HL-60/S4 treated with phorbol 12-myristate 13-acetate at 8.2 ng/mL for 4 days and 3 days (cell line): ENCODE measurements around the gene DLEU7.

ENCODE experiments used
- in situ Hi-C: fragments of 300-500 bp; cut with MboI; formaldehyde crosslinking; loops from 2 replicates; pipeline ENCODE4 v1.15.0; 2022; ENCODE audit warnings: low sequenced_read_pairs

Gene DLEU7

DNA sequence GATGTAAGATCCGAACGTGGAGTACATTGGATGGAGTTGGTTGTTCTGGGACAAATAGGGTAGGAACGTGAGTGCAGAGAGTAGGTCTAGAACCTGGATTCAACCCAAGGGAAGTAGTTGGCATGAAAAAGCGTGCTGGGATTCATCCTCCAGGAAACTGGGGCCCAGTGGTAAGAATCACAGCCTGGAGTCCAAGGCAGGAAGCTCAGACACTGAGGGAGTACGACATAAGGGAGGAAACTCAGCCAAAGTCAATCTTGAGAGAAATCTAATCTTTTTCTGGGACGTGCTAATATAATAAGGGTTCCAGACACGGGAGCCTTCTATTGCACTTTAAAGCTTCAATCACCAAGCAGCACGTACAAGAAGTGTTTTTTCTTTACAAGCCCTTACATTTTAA is 46.4 kb downstream of the DLEU7 start:
- in situ Hi-C loops = no loop called here

DNA sequence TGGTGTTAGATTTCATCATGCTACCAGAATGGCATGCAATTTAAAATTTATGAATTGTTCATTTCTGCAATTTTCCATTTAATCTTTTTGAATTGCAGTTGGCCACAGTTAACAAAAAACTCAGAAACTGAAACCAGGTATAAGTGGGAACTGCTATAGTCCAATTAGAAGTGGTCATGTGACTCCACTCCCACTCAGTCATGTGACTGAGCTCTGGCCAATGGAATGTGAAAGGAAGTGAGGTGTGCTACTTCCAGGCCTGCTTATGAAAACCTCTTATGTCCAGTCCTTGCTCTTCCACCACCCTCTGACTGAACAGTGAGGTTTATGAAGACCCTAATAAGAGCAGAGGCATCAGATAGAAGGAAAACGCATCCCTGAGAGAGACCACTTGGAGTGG is 47.0 kb downstream of the DLEU7 start:
- in situ Hi-C loops = no loop called here

DNA sequence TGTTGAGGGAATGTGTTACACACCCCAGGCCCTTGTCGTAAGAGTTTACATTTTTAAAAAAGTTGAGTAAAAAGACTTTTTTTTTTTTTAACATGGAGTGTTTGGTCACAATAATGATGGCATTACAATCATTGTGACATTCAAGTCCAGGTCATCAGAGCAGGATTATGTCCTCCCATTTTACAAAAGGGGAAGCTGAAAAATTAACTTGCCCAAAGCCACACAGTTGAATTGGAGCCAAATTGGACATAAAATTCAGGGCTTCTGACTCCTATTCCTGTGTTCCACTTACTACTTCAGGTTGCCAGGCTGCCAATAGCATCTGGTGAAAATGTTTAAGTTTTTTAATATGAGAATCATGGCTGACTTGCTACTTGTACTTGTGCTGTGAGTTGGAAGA is 49.3 kb downstream of the DLEU7 start:
- in situ Hi-C loops = no loop called here

DNA sequence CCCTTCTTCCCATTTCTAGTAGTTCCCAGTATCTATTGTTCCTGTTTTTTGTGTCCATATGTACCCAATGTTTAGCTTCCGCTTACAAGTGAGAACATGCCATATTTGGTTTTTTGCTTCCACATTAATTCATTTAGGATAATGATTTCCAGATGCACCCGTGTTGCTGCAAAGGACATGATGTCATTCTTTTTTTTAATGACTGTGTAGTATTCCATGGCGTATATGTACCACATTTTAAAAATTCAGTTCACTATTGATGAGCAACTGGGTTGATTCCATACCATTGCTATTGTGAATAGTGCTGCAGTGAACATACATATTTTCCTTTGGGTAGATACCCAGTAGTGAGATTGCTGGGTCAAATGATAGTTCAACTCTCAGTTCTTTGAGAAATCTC is 50.5 kb downstream of the DLEU7 start:
- in situ Hi-C loops = no loop called here

DNA sequence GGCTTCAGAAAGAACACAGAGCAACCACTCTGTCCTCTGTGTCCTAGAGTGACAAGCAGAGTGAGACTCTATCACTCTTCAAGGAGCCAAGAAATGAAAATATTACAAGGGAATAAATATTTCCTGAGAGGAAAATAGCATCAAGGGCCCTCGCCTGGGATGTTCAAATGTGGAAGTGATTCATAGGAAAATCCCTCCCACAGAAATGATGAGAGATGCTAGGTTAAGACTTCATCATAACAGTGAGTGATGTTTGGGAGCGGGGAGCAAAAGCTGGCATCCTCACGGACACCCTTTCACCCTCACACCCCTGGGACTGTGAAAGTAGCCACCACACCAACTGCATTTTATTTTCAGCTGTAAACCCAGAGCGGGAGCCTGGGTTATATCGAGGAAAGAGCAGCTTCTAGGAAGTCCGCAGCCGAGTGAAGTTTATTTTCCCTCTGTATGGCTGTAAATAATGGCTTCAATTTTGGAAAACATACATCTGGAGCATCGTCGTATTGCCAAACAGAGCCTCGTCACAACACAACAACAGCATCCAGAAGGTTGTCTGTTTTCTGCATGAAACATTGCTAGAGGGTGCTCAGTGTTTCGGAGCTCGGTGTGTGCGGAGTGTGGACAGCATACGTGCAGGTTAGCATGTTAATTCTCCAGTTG is 54.8 kb downstream of the DLEU7 start:
- in situ Hi-C loops = no loop called here

DNA sequence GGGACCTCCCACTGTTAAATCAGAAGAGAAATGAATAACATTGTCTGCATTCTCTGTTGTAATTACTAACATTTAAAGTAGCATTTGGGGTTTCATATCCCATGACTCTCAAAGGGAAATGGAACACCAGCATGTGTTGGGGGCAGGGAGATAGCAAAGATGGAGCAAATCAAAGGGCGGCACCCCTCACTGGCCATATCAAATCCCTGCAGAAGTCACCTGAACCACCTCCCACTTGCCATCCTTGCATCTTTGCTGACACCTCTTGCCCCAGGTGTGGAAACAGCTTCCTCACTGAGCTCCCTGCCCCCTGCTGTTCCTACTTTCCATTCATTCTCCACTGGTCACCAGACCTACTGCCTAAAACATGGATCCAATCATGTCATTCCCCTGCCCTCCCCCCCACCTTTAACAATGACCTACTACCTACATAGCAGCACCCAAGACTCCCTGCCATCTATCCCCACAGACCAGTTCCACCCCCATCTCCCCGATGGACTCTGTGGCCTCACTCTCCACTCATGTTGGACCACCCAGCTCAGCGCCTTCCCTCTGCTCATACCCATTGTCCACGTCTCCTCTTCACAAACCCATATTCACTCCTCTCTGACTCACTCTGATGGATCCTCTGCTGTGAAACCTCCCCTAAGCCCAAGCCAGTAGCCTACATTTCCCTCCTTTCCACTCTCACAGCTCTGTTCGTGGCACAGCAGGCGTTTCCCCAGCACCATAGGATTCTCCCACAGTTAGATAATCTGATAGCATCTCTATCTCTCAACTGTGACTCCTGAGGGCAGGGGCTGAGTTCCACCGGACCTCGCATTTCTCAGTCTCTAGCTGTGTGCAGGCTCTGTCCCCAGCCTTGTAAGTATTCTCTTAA is 55.9 kb downstream of the DLEU7 start:
- in situ Hi-C loops = no loop called here

DNA sequence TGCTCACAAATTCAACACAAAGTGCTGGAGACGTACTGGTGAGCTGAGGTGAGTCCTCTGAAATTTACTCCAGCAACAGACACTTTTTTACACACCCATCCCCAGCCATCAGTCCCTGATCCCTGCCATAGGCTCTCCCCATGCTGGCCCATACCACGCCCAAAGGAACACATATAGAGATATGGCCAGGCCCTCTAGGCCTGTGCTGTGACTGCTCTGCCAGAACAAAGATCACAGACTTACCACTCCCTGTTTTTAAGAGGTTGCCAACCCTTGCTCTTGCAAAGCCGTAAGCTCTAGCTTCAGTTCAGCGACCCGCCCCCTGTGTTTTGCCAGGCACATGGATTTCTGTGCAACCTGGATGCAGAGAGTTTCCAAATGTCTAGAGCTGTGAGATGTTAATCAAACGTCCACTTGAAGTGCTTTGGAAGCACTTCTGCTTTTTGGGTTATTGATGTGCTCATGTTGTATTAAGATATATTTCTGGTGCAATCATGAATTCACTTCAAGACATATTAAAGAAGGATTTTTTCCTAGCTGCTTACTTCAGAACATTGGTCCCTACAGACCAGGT is 59.7 kb downstream of the DLEU7 start:
- in situ Hi-C loops = no loop called here

DNA sequence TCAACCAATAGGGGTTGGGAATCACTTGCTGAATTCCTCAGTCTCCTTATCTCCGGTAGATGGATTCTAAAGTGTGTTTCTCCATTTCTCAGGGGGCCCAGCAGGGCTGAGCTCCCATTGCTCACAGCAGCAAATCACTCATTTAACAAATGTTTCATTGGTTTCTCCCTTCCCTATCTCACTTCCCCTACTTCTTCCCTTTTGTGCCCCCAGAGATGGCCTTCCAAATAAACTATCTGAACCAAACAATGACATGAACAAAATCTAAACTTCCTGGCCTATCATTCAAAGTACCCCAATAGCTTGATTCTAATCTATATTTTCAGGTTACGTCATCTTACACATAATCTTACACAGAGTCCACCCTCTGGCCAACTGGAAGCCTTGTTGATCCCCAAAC is 60.4 kb downstream of the DLEU7 start:
- in situ Hi-C loops = no loop called here

DNA sequence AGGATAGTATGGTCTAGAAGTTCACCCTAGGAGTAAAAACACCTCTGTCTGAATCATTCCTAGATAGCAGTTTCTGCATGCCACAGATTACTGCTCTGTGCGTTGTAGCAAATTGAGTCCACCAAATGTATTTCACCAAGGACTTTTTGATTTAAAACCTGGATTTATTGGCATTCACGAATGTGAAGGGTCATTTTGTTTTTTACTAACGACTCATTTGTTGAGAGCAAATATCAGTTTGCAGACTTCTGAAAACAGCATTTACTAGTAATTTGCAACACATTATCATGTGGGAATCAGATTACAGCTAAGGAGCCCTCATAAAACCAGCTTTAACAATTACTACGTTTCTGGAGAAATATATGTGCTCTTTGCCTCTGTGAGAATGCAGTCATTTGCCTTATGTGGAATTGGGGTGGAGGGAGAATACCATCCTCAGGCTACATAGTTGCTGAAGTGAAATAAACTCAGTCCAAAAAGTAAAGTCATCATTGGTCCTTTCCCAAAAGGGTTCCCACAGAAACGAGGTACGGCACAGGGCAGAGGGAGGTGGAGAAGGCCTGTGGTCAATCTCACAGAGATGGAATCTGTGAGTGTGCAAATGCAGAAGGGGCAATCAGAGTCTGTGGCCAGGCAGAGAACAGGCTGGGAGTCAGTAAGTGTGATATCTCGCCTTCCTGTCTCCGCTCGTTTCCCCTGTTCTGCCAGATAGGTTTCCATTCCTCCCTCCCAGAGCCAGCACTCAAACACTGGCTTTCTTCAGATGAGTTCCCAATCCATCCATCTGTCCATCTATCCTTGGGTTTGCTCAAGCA is 63.1 kb downstream of the DLEU7 start:
- in situ Hi-C loops = no loop called here

DNA sequence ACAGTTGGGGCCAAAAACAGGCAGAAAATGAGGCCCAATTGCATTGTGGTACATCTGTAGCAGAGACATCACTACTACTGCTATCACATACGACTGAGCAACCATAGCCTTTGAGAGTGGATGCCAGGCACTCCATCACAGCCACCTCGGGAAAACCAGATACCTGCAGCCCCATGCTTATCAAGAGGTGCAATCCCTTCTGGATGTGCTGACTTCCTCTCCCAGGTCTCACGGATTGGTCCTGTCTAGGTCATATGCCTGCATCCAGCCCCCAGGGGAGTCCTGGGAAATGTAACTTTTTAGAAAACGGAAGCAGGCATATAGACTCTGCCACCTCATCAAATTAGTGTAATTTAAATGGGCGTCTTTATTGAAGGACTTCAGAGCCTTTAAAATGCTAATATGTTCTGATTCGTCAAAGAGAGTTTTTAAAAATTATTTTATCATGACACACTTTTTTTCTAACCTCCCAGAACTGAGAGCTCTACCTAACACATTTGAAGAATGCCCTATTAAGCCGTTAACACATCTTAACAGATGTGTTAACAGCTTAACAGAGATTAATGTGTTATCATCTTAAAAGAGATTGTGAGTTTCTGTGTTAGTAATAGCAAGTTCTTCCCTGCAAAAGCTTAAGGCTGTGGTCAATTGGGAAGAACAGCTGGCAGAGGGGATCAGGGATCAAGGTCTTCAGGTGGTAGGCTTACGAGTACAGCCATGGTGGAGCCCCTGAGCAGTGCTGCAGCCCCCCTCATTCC is 63.9 kb downstream of the DLEU7 start:
- in situ Hi-C loops = no loop called here
